ENCODE measurements around the gene AACS. TPM values are rescaled to one million over a fixed set of nuclear protein-coding genes. Genes with fewer than 3 reads are reported as not detected.

The AACS gene
- total and polyA plus RNA-seq, 4 donors = 6.6 to 27.4 (median 12.1) TPM

GRCh38 chr12:125129591-125130255 is 64.5 kb downstream of the AACS start:
- no peak overlapping the region for H3K4me3 ChIP-seq (ENCODE audit: low read length in 2 of 2)
- H3K27me3 ChIP-seq (ENCODE audit: control insufficient read depth in 1 of 2, insufficient read depth in 2 of 2, low read length in 1 of 2) = no peaks in the 10 kb centered on the region
- H3K36me3 ChIP-seq (ENCODE audit: control insufficient read depth in 1 of 2, insufficient read depth in 2 of 2, low read length in 1 of 2) = no peaks in the 10 kb centered on the region
- intact Hi-C loops (cut with DNase I) = no loop called here
- H3K9me3 ChIP-seq (ENCODE audit: control insufficient read depth, low read length) = no peaks in the 10 kb centered on the region
- ATAC-seq (ENCODE audit: low FRiP score) (no peak), DNase-seq (no peak)
- no peaks in the 10 kb centered on the region for H3K4me1 ChIP-seq (ENCODE audit: control insufficient read depth in 1 of 2, insufficient read depth in 2 of 2, low read length in 2 of 2)
- 41 to 46% methylated on average over 18 of the region's 18 CpGs for WGBS, 2 donors
- no peak overlapping the region for H3K27ac ChIP-seq (ENCODE audit: low read depth in 1 of 2, low read length in 2 of 2)

DNA sequence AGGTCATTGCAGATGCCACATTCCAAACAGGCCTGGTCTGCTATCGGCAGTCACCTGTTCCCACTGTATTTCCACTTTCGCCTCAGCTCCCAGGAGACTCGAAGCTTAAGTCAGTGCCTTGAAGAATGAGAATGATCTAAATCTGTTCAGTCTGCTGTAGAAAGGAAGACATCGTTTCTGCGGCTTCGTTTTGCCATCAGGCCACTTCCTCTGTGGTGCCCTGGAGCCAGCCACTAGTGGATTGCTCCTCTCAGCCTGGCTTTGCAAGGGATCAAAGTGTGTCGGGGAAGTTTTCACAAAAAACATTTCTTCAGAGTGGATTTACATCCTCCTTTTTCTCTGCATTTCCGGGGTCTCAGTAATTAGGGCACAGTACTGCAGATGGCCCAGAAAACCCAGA is 66.7 kb downstream of the AACS start:
- Histone ChIP-seq H3K4me3 (ENCODE audit: low read length in 2 of 2) (no peak overlapping the region), H3K9me3 (ENCODE audit: control insufficient read depth, low read length) (no peaks in the 10 kb centered on the region), H3K27ac (ENCODE audit: low read depth in 1 of 2, low read length in 2 of 2) (no peak overlapping the region), H3K36me3 (ENCODE audit: control insufficient read depth in 1 of 2, insufficient read depth in 2 of 2, low read length in 1 of 2) (no peaks in the 10 kb centered on the region), H3K4me1 (ENCODE audit: control insufficient read depth in 1 of 2, insufficient read depth in 2 of 2, low read length in 2 of 2) (no peaks in the 10 kb centered on the region), H3K27me3 (ENCODE audit: control insufficient read depth in 1 of 2, insufficient read depth in 2 of 2, low read length in 1 of 2) (no peaks in the 10 kb centered on the region)
- WGBS, 2 donors = 87 to 88% methylated on average over 8 of the region's 8 CpGs
- ATAC-seq (ENCODE audit: low FRiP score) (no peak), DNase-seq (no peak)
- intact Hi-C loops (cut with DNase I) = no loop called here

- DNase-seq (no peak), ATAC-seq (ENCODE audit: low FRiP score) (no peak)
- intact Hi-C loops (cut with DNase I) = no loop called here
- Histone ChIP-seq H3K27ac (ENCODE audit: low read depth in 1 of 2, low read length in 2 of 2) (no peak overlapping the region), H3K4me3 (ENCODE audit: low read length in 2 of 2) (no peak overlapping the region), H3K4me1 (ENCODE audit: control insufficient read depth in 1 of 2, insufficient read depth in 2 of 2, low read length in 2 of 2) (no peaks in the 10 kb centered on the region), H3K36me3 (ENCODE audit: control insufficient read depth in 1 of 2, insufficient read depth in 2 of 2, low read length in 1 of 2) (no peaks in the 10 kb centered on the region), H3K9me3 (ENCODE audit: control insufficient read depth, low read length) (no peaks in the 10 kb centered on the region), H3K27me3 (ENCODE audit: control insufficient read depth in 1 of 2, insufficient read depth in 2 of 2, low read length in 1 of 2) (no peaks in the 10 kb centered on the region)
- 88 to 91% methylated on average over 16 of the region's 16 CpGs for WGBS, 2 donors
Observed at GRCh38 chr12:125132698-125133400, 67.6 kb downstream of the AACS start.

DNA sequence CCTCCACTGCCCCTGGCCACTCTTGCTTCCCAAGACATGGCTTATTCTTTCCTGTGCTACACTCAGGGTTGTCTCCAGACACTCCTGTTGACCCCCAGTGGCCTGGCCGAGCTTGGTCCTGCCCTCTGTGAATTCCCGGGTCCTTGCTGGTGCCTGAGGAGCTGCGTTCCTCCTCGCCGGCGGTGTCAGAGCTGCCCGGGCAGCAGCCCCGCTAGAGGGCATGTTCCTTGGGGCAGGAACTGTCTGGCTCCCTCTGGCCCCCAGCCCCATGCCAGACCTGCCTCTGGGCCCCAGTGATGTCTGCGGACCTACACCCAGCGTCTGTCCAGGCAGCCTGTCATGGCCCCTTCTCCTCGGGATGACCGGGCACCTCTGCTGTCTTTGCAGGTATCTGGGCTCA is 68.4 kb downstream of the AACS start:
- no peaks in the 10 kb centered on the region for H3K27me3 ChIP-seq (ENCODE audit: control insufficient read depth in 1 of 2, insufficient read depth in 2 of 2, low read length in 1 of 2)
- no peak for ATAC-seq (ENCODE audit: low FRiP score)
- no peak for DNase-seq
- WGBS, 2 donors = 91 to 93% methylated on average over 12 of the region's 12 CpGs
- intact Hi-C loops (cut with DNase I) = no loop called here
- no peak overlapping the region for H3K4me3 ChIP-seq (ENCODE audit: low read length in 2 of 2)
- H3K4me1 ChIP-seq (ENCODE audit: control insufficient read depth in 1 of 2, insufficient read depth in 2 of 2, low read length in 2 of 2) = no peaks in the 10 kb centered on the region
- no peak overlapping the region for H3K27ac ChIP-seq (ENCODE audit: low read depth in 1 of 2, low read length in 2 of 2)
- no peaks in the 10 kb centered on the region for H3K9me3 ChIP-seq (ENCODE audit: control insufficient read depth, low read length)
- H3K36me3 ChIP-seq (ENCODE audit: control insufficient read depth in 1 of 2, insufficient read depth in 2 of 2, low read length in 1 of 2) = no peaks in the 10 kb centered on the region

GRCh38 chr12:125134576-125134975 is 69.3 kb downstream of the AACS start:
- no peak overlapping the region for H3K27ac ChIP-seq (ENCODE audit: low read depth in 1 of 2, low read length in 2 of 2)
- no peaks in the 10 kb centered on the region for H3K36me3 ChIP-seq (ENCODE audit: control insufficient read depth in 1 of 2, insufficient read depth in 2 of 2, low read length in 1 of 2)
- H3K4me3 ChIP-seq (ENCODE audit: low read length in 2 of 2) = no peak overlapping the region
- H3K4me1 ChIP-seq (ENCODE audit: control insufficient read depth in 1 of 2, insufficient read depth in 2 of 2, low read length in 2 of 2) = no peaks in the 10 kb centered on the region
- ATAC-seq (ENCODE audit: low FRiP score) = no peak
- H3K9me3 ChIP-seq (ENCODE audit: control insufficient read depth, low read length) = no peaks in the 10 kb centered on the region
- intact Hi-C loops (cut with DNase I) = no loop called here
- 91 to 95% methylated on average over 14 of the region's 14 CpGs for WGBS, 2 donors
- no peaks in the 10 kb centered on the region for H3K27me3 ChIP-seq (ENCODE audit: control insufficient read depth in 1 of 2, insufficient read depth in 2 of 2, low read length in 1 of 2)
- DNase-seq = no peak

DNA sequence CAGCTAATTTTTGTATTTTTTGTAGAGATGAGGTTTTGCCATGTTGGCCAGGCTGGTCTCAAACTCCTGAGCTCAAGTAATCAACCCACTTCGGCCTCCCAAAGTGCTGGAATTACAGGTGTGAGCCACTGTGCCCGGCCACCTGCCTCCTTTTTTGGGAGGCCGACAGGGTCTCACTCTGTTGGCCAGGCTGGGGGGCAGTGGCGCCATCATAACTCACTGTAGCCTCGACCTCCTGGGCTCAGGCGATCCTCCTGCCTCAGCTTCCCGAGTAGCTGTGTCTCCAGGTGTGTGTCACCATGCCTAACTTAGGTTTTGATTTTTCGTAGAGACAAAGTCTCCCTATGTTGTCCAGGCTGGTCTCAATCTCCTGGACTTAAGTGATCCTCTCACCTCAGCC is 70.7 kb downstream of the AACS start:
- H3K9me3 ChIP-seq (ENCODE audit: control insufficient read depth, low read length) = no peaks in the 10 kb centered on the region
- intact Hi-C loops (cut with DNase I) = no loop called here
- ATAC-seq (ENCODE audit: low FRiP score) (no peak), DNase-seq (no peak)
- H3K4me3 ChIP-seq (ENCODE audit: low read length in 2 of 2) = no peak overlapping the region
- no peaks in the 10 kb centered on the region for H3K36me3 ChIP-seq (ENCODE audit: control insufficient read depth in 1 of 2, insufficient read depth in 2 of 2, low read length in 1 of 2)
- WGBS, 2 donors = 96 to 97% methylated on average over 8 of the region's 8 CpGs
- H3K4me1 ChIP-seq (ENCODE audit: control insufficient read depth in 1 of 2, insufficient read depth in 2 of 2, low read length in 2 of 2) = no peaks in the 10 kb centered on the region
- no peak overlapping the region for H3K27ac ChIP-seq (ENCODE audit: low read depth in 1 of 2, low read length in 2 of 2)
- H3K27me3 ChIP-seq (ENCODE audit: control insufficient read depth in 1 of 2, insufficient read depth in 2 of 2, low read length in 1 of 2) = no peaks in the 10 kb centered on the region

- Histone ChIP-seq H3K36me3 (ENCODE audit: control insufficient read depth in 1 of 2, insufficient read depth in 2 of 2, low read length in 1 of 2) (no peaks in the 10 kb centered on the region), H3K27ac (ENCODE audit: low read depth in 1 of 2, low read length in 2 of 2) (no peak overlapping the region), H3K9me3 (ENCODE audit: control insufficient read depth, low read length) (no peaks in the 10 kb centered on the region), H3K4me1 (ENCODE audit: control insufficient read depth in 1 of 2, insufficient read depth in 2 of 2, low read length in 2 of 2) (no peaks in the 10 kb centered on the region), H3K27me3 (ENCODE audit: control insufficient read depth in 1 of 2, insufficient read depth in 2 of 2, low read length in 1 of 2) (no peaks in the 10 kb centered on the region), H3K4me3 (ENCODE audit: low read length in 2 of 2) (no peak overlapping the region)
- no peak for DNase-seq
- intact Hi-C loops (cut with DNase I) = no loop called here
- ATAC-seq (ENCODE audit: low FRiP score) = no peak
- WGBS, 2 donors = 89 to 90% methylated on average over 19 of the region's 19 CpGs
Observed at GRCh38 chr12:125136702-125137101, 71.5 kb downstream of the AACS start.

- H3K4me3 ChIP-seq (ENCODE audit: low read length in 2 of 2) = no peak overlapping the region
- no peaks in the 10 kb centered on the region for H3K36me3 ChIP-seq (ENCODE audit: control insufficient read depth in 1 of 2, insufficient read depth in 2 of 2, low read length in 1 of 2)
- no peaks in the 10 kb centered on the region for H3K4me1 ChIP-seq (ENCODE audit: control insufficient read depth in 1 of 2, insufficient read depth in 2 of 2, low read length in 2 of 2)
- DNase-seq (no peak), ATAC-seq (ENCODE audit: low FRiP score) (no peak)
- H3K27ac ChIP-seq (ENCODE audit: low read depth in 1 of 2, low read length in 2 of 2) = no peak overlapping the region
- intact Hi-C loops (cut with DNase I) = no loop called here
- 86 to 88% methylated on average over 17 of the region's 17 CpGs for WGBS, 2 donors
- no peaks in the 10 kb centered on the region for H3K27me3 ChIP-seq (ENCODE audit: control insufficient read depth in 1 of 2, insufficient read depth in 2 of 2, low read length in 1 of 2)
- H3K9me3 ChIP-seq (ENCODE audit: control insufficient read depth, low read length) = no peaks in the 10 kb centered on the region
Observed at GRCh38 chr12:125137766-125138344, 72.6 kb downstream of the AACS start.
